ENCODE measurements around the gene KLRG1. TPM values are rescaled to one million over a fixed set of nuclear protein-coding genes. Genes with fewer than 3 reads are reported as not detected.
A peak's percentile ranks its signal among the peaks of the same experiment; 100 is the strongest.

Gene KLRG1
- polyA plus RNA-seq, 2 of the 4 experiments (the other 2 are of a cell fraction) = 5.1 to 9.4 TPM

- POLR2A ChIA-PET = interaction anchor here (0.7 to 0.9 kb wide), 2 partner anchors 22 to 99 kb away, joined by 3 to 4 read pairs; partner anchors contain the start of gene M6PR
- CTCF ChIA-PET = interaction anchor here (0.5 to 4.8 kb wide), 36 partner anchors 10 to 511 kb away, joined by 3 to 30 read pairs (median 5); partner anchors contain the start of genes M6PR, MFAP5 and PHC1
- no peak for FAIRE-seq
- Histone ChIP-seq H3K4me2 (no peak overlapping the region), H3K4me1 (no peaks in the 10 kb centered on the region), H3K9me3 (no peaks in the 10 kb centered on the region), H3K27ac (no peak overlapping the region), H3K4me3 (no peak overlapping the region)
- TF ChIP-seq SREBF2 (IDR thresholded peaks at IDR 0.05) = no peak
- no peak for TF ChIP-seq NPAS2 (CRISPR knock-in tag; IDR thresholded peaks at IDR 0.05; ENCODE audit: borderline replicate concordance)
- TF ChIP-seq, protein P1, sequence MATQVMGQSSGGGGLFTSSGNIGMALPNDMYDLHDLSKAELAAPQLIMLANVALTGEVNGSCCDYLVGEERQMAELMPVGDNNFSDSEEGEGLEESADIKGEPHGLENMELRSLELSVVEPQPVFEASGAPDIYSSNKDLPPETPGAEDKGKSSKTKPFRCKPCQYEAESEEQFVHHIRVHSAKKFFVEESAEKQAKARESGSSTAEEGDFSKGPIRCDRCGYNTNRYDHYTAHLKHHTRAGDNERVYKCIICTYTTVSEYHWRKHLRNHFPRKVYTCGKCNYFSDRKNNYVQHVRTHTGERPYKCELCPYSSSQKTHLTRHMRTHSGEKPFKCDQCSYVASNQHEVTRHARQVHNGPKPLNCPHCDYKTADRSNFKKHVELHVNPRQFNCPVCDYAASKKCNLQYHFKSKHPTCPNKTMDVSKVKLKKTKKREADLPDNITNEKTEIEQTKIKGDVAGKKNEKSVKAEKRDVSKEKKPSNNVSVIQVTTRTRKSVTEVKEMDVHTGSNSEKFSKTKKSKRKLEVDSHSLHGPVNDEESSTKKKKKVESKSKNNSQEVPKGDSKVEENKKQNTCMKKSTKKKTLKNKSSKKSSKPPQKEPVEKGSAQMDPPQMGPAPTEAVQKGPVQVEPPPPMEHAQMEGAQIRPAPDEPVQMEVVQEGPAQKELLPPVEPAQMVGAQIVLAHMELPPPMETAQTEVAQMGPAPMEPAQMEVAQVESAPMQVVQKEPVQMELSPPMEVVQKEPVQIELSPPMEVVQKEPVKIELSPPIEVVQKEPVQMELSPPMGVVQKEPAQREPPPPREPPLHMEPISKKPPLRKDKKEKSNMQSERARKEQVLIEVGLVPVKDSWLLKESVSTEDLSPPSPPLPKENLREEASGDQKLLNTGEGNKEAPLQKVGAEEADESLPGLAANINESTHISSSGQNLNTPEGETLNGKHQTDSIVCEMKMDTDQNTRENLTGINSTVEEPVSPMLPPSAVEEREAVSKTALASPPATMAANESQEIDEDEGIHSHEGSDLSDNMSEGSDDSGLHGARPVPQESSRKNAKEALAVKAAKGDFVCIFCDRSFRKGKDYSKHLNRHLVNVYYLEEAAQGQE (IDR thresholded peaks at IDR 0.05) = no peak
- no peak for TF ChIP-seq JUN (IDR thresholded peaks at IDR 0.05)
- no peak for TF ChIP-seq CHD2 (IDR thresholded peaks at IDR 0.05; ENCODE audit: low read length, partially characterized antibody)
- TF ChIP-seq MYC (IDR thresholded peaks at IDR 0.05; ENCODE audit: borderline replicate concordance, low read length) = no peak
- TF ChIP-seq RAD21 (conservative IDR thresholded peaks at IDR 0.05 in 1 of 2, IDR thresholded peaks at IDR 0.05 in 1 of 2) = no peak
- TF ChIP-seq MAFK (IDR thresholded peaks at IDR 0.05; ENCODE audit: partially characterized antibody) = no peak
- TF ChIP-seq POLR2AphosphoS2 (conservative IDR thresholded peaks at IDR 0.05; ENCODE audit: low read length) = no peak
- no peak for TF ChIP-seq RCOR1 (IDR thresholded peaks at IDR 0.05; ENCODE audit: low read depth, low read length)
- TF ChIP-seq, protein P2, sequence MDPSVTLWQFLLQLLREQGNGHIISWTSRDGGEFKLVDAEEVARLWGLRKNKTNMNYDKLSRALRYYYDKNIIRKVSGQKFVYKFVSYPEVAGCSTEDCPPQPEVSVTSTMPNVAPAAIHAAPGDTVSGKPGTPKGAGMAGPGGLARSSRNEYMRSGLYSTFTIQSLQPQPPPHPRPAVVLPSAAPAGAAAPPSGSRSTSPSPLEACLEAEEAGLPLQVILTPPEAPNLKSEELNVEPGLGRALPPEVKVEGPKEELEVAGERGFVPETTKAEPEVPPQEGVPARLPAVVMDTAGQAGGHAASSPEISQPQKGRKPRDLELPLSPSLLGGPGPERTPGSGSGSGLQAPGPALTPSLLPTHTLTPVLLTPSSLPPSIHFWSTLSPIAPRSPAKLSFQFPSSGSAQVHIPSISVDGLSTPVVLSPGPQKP (IDR thresholded peaks at IDR 0.05; ENCODE audit: low read depth, low read length) = no peak
- no peak for TF ChIP-seq NFE2L2 (conservative IDR thresholded peaks at IDR 0.05; ENCODE audit: low read length)
- TF ChIP-seq ESRRA (IDR thresholded peaks at IDR 0.05; ENCODE audit: borderline replicate concordance, low read length) = no peak
- TF ChIP-seq, protein P3, sequence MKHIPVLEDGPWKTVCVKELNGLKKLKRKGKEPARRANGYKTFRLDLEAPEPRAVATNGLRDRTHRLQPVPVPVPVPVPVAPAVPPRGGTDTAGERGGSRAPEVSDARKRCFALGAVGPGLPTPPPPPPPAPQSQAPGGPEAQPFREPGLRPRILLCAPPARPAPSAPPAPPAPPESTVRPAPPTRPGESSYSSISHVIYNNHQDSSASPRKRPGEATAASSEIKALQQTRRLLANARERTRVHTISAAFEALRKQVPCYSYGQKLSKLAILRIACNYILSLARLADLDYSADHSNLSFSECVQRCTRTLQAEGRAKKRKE (CRISPR knock-in tag; IDR thresholded peaks at IDR 0.05; ENCODE audit: low read depth) = no peak
- no peak for TF ChIP-seq MAZ (IDR thresholded peaks at IDR 0.05; ENCODE audit: borderline replicate concordance, low read depth, low read length)
- WGBS (ENCODE audit: missing lambda C conversion rate) = 98% methylated on average over 2 of the region's 2 CpGs
- ATAC-seq = peak in 1 of 2 experiments; percentile 31; a peak in 2 of 6 replicates
- DNase-seq (ENCODE audit: low read depth in 1 of 2, low spot score in 1 of 2) = no peak
Observed at GRCh38 chr12:9048930-9049329, 59.6 kb downstream of the KLRG1 start.

DNA sequence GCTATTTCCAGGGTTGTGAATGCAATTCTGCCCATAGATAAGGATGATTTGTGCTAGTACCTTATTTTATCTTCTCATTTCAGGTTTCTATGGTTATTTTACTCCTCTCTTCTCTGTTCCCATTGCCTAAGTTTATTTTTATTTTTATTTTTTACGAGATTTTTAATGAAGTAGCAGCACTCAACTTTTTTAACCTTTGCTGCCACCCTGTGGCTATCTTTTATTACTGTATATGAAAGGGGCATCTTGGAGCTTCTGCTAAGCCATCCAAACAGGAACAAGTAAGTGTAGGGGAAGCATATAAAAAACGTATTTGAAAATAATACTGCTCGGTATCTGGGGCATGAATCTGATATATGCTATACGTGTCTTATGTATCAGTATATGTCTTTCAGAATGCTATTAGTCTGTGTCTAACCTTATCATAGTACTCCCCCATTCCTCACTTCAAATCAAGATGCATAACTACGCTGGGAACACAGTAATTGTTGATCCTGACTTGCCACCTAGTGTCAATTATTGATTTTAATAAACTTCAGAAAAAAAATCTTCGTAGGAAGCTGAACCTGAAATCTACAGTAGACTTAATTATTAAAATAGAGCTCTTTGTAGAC is 60.3 kb downstream of the KLRG1 start:
- FAIRE-seq (no peak), DNase-seq (ENCODE audit: low read depth in 1 of 2, low spot score in 1 of 2) (peak; percentile 34 to 57), ATAC-seq (peak; percentile 70 to 91; a peak in 3 of 6 replicates)
- no peak for TF ChIP-seq HOXA7 (CRISPR knock-in tag; IDR thresholded peaks at IDR 0.05)
- peak; percentile 68 to 71 for TF ChIP-seq RAD21 (conservative IDR thresholded peaks at IDR 0.05 in 1 of 2, IDR thresholded peaks at IDR 0.05 in 1 of 2)
- TF ChIP-seq CTCF (IDR thresholded peaks at IDR 0.05) = peak; percentile 79
- TF ChIP-seq SMC3 (IDR thresholded peaks at IDR 0.05) = peak; percentile 60
- no peaks in the 10 kb centered on the region for H3K4me1 ChIP-seq
- WGBS (ENCODE audit: missing lambda C conversion rate) = 11% methylated on average over 6 of the region's 6 CpGs
- H3K4me3 ChIP-seq = no peak overlapping the region
- no peak overlapping the region for H3K27ac ChIP-seq
- no peak overlapping the region for H3K4me2 ChIP-seq
- CTCF ChIA-PET = interaction anchor here (0.5 to 4.8 kb wide), 52 partner anchors 8 to 941 kb away, joined by 3 to 30 read pairs (median 4); partner anchors contain the start of genes M6PR, MFAP5 and PHC1
- no peaks in the 10 kb centered on the region for H3K9me3 ChIP-seq
- POLR2A ChIA-PET = interaction anchor here (0.7 to 0.9 kb wide), 2 partner anchors 22 to 100 kb away, joined by 3 to 4 read pairs; partner anchors contain the start of gene M6PR
